Body of pancreas (tissue), 4 donors: ENCODE data around the gene CAMK2B.

ENCODE experiments used
- CTCF ChIP-seq, 7 experiments: fragments of 450-650 bp in 4 of 7; fragments of 200-600 bp in 3 of 7; sonication (generic) in 3 of 7; IDR thresholded peaks; one replicate each; pipeline ENCODE4 v1.5.1; 2016 to 2019; ENCODE audit warnings: antibody characterized with exemption in 7 of 7
- POLR2A ChIP-seq, 3 donors: fragments of 450-650 bp; IDR thresholded peaks; one replicate each; pipeline ENCODE4 v1.6.1; 2016; ENCODE audit warnings: antibody characterized with exemption in 3 of 3, mild to moderate bottlenecking in 2 of 3

GRCh38 chr7:44235066-44235465 is 90.3 kb downstream of the CAMK2B start:
- TF ChIP-seq CTCF (IDR thresholded peaks at IDR 0.05) (no peak), POLR2A (IDR thresholded peaks at IDR 0.05) (no peak)
